SU-DHL-6 (cell line): ENCODE results near the gene PORCN.

Experiments used
- EZH2phosphoT487 ChIP-seq: fragments of 200-600 bp; sonication (generic), shearing (Covaris generic); conservative IDR thresholded peaks from 2 replicates; pipeline ENCODE4 v1.6.1; 2018; ENCODE audit warnings: mild to moderate bottlenecking, antibody characterized with exemption, low read length, moderate library complexity, mixed read lengths
- TF ChIP-seq, protein P1 (sequence below): fragments of 200-600 bp; sonication (generic); IDR thresholded peaks from one replicate; pipeline ENCODE4 v1.5.1; 2017; ENCODE audit warnings: antibody characterized with exemption, mild to moderate bottlenecking, low read length, moderate library complexity; ENCODE audit not compliant: insufficient read depth, poor library complexity, severe bottlenecking

- TF ChIP-seq, protein P1, sequence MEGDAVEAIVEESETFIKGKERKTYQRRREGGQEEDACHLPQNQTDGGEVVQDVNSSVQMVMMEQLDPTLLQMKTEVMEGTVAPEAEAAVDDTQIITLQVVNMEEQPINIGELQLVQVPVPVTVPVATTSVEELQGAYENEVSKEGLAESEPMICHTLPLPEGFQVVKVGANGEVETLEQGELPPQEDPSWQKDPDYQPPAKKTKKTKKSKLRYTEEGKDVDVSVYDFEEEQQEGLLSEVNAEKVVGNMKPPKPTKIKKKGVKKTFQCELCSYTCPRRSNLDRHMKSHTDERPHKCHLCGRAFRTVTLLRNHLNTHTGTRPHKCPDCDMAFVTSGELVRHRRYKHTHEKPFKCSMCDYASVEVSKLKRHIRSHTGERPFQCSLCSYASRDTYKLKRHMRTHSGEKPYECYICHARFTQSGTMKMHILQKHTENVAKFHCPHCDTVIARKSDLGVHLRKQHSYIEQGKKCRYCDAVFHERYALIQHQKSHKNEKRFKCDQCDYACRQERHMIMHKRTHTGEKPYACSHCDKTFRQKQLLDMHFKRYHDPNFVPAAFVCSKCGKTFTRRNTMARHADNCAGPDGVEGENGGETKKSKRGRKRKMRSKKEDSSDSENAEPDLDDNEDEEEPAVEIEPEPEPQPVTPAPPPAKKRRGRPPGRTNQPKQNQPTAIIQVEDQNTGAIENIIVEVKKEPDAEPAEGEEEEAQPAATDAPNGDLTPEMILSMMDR = no peak
- TF ChIP-seq EZH2phosphoT487 = no peak
Measured at GRCh38 chrX:48478806-48479205, 30.0 kb upstream of the PORCN start.
